NCI-H510A treated with DMSO at 0.1 percent for 48 hours (cell line): ENCODE data around the gene DHX35.
"Not testable (repeated sequence)": the region's sequence is repeated elsewhere in the genome, so short reads cannot be mapped to it uniquely, and the experiment has no call there.

Source experiments
- DNase-seq: peaks from one replicate; lab custom pipeline; 2025; lab: John Stamatoyannopoulos, UW

Gene DHX35

GRCh38 chr20:38941726-38942389 lies 20.3 kb upstream of the DHX35 start:
- no peak for DNase-seq

DNA sequence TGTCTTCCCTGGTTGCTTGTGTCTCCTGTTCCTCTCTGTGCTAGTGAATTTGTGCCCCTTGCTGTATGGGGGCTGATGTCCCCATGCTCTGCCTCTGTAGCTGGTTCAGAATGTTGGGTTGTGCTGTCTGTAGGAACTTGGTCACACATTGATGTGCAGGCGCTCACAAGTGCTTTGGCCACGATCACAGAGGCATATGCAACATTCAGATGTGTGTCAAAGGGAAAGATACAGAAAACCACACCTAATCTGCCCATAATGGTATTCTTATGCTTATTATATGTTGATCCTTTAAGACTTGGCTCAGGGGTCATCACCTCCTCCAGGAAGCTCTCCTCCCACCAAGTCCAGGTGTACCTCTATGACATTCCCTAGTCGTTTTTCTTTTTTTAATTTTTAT lies 17.1 kb upstream of the DHX35 start:
- DNase-seq, result no peak

- DNase-seq, result no peak
Measured at GRCh38 chr20:38946836-38947235, 15.3 kb upstream of the DHX35 start.

- DNase-seq, result no peak
Measured at GRCh38 chr20:38947931-38948362, 14.2 kb upstream of the DHX35 start.

DNA sequence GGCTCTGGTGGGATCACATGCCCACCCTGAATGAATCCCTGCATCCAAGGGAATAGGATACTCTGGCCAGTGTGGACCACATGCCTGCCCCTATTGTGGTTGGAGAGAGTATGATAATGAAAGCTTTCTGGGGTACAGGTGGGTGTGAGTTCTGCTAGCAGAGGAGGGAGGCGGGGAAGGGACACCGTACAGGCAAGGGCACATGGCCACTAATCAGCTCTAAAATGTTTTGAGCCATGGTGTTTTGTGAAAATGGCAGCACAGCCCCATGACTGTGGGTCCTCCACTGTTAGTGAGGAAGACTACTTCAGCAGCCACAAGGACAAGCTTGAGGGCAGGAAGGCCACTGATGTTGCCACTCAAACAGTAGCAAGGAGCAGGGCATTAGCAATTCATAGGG lies 11.9 kb upstream of the DHX35 start:
- no peak for DNase-seq

- DNase-seq, result no peak
Measured at GRCh38 chr20:38951611-38952010, 10.5 kb upstream of the DHX35 start.

- DNase-seq, result no peak
Measured at GRCh38 chr20:38952153-38952552, 10.0 kb upstream of the DHX35 start.

GRCh38 chr20:38953630-38954340 lies 8.4 kb upstream of the DHX35 start:
- DNase-seq, result no peak

DNA sequence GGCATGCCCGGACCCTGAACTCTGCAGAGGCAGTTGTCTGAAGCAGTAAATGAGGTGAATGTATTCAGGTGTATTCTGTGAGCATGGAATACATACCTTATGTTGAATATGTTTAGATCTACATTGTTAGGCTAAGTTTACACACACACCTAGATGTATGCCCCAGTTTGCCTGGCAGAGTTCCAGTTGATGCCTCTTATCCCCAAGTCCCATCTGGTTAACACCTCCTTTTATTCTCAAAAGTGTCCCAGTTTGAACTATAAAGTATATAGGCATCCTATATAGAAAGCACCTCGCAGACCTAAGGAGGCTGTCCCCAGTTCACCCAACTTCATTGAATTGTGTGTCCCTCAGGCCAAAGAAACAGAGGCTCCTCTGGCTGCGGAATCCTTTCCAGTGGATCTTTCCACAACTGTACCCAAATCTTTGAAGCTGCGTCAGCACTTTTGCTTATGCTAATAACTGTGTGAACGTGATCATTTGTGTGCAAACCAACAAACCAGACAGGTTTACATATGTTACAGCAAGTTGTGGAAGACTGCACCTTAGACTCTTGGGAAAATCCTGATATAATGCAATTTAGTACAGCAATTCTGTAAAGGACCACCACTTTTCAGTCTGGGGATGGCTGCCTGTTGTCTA lies 4.8 kb upstream of the DHX35 start:
- no peak for DNase-seq

GRCh38 chr20:38957915-38958485 lies 4.1 kb upstream of the DHX35 start:
- no peak for DNase-seq

DNA sequence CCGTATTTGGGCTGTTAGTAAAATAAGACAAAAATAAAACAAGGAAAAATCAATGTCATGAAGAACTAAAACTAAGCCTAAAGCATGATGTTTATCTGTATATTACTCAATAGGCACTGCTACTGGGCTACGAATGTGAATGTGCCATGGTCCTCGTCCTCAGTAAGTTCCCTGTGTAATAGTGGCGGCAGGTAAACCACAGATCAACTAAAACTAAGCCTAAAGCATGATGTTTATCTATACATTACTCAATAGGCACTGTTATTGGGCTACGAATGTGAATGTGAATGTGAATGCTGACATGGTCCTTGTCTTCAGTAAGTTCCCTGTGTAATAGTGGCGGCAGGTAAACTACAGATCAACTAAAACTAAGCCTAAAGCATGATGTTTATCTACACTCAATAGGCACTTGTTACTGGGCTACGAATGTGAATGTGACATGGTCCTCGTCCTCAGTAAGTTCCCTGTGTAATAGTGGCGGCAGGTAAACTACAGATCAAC lies 1.9 kb upstream of the DHX35 start:
- not testable (repeated sequence) for DNase-seq

GRCh38 chr20:38961530-38962043 lies 557 bp upstream of the DHX35 start:
- peak; percentile 61 for DNase-seq

GRCh38 chr20:38962928-38963401 lies 821 bp downstream of the DHX35 start:
- no peak for DNase-seq

DNA sequence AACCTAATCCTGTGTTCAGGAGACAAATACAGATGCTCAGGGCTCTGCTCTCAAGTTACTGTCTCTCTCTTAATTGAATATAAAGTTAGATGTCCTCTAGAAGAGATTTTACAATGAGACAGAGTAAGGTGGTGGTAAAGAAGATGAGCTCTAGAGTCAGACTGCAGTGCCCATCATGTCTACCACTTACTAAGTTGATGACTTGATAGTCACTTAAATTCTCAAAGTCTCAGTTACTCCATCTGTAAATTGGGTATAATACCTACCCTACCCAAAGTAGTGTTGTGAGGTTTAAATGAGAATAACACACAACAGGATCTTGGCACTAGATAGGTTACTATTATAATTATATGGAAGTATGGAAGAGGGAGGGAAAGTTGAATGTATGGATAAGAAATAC lies 1.6 kb downstream of the DHX35 start:
- no peak for DNase-seq

DNA sequence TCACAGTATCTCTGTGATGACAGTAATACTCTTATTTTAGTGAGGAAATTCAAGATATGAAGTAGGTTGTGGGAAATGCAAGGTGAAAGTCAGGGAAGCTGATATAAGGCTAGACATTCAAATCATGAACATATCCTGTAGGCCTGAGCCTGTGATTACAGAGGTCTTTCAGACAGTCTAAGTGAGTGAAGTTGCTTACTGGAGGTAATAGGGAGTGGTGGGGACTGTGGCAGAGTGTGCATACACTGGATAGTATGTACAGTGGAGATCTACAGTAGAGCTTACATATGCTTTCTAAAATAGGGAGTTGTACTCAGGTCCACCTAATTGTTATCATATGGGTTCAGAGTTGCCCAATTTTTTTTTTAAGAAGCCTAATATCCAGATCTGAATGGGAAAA lies 3.1 kb downstream of the DHX35 start:
- no peak for DNase-seq

DNA sequence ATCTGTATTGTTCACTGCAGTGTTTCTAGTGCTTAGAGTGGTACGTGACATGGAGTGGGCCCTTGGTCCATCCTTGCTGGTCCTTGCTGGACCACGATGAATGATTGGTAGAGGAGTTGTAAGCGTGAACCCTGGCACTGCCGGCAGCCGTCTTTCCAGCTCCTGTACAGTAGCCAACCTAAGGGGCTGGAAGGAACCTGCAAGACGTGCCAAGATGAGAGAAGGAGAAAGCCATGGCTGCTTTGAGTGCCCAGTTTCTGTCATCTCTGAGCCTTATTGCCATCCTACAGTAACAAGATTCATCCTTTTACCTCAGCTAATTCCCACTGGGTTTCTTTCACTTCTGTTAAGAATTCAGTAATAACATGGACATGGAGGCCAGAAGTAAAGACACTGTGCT lies 5.9 kb downstream of the DHX35 start:
- no peak for DNase-seq

GRCh38 chr20:38969708-38970107 lies 7.6 kb downstream of the DHX35 start:
- no peak for DNase-seq

- DNase-seq, result no peak
Measured at GRCh38 chr20:38970302-38970701, 8.2 kb downstream of the DHX35 start.

- DNase-seq, result no peak
Measured at GRCh38 chr20:38973107-38973506, 11.0 kb downstream of the DHX35 start.

GRCh38 chr20:38973645-38974044 lies 11.5 kb downstream of the DHX35 start:
- DNase-seq, result no peak

GRCh38 chr20:38975539-38976120 lies 13.5 kb downstream of the DHX35 start:
- no peak for DNase-seq

GRCh38 chr20:38979434-38979833 lies 17.3 kb downstream of the DHX35 start:
- no peak for DNase-seq
